GM12801 (cell line): ENCODE results near the gene ERBB4.

ENCODE experiments used
- TF ChIP-seq, protein P1 (sequence below): IDR thresholded peaks from one replicate; pipeline ENCODE4 v1.5.1; 2011; ENCODE audit warnings: control low read depth; ENCODE audit not compliant: insufficient read length; ENCODE audit errors: extremely low read depth

The ERBB4 gene

DNA sequence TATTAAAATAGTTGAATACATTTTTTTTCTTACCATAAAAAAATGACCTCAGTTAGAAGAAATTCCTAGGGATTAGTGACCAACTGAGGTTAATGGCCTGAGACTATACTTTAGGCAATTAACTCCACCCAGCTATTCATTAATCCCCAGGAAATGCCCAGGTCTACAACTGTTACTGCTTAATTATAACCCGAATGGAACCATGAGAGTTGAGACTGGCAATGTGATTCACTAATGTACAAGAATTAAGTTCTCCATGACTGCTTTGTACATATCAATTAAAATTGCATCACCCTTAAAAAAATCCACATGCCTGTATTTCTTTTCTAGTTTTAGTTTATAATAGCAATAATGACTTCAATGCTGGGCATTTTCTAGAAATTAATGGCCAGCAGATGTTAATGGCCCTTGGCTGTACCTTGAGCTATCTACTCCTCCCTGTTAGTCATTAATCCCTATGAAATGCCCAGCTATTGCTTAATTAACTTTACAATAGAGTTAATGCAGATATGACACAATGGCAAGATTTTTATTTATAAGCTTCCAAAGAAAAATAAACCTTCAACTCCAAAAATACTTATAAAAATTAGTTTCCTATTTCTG lies 44.1 kb downstream of the ERBB4 start:
- TF ChIP-seq, protein P1, sequence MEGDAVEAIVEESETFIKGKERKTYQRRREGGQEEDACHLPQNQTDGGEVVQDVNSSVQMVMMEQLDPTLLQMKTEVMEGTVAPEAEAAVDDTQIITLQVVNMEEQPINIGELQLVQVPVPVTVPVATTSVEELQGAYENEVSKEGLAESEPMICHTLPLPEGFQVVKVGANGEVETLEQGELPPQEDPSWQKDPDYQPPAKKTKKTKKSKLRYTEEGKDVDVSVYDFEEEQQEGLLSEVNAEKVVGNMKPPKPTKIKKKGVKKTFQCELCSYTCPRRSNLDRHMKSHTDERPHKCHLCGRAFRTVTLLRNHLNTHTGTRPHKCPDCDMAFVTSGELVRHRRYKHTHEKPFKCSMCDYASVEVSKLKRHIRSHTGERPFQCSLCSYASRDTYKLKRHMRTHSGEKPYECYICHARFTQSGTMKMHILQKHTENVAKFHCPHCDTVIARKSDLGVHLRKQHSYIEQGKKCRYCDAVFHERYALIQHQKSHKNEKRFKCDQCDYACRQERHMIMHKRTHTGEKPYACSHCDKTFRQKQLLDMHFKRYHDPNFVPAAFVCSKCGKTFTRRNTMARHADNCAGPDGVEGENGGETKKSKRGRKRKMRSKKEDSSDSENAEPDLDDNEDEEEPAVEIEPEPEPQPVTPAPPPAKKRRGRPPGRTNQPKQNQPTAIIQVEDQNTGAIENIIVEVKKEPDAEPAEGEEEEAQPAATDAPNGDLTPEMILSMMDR: no peak

DNA sequence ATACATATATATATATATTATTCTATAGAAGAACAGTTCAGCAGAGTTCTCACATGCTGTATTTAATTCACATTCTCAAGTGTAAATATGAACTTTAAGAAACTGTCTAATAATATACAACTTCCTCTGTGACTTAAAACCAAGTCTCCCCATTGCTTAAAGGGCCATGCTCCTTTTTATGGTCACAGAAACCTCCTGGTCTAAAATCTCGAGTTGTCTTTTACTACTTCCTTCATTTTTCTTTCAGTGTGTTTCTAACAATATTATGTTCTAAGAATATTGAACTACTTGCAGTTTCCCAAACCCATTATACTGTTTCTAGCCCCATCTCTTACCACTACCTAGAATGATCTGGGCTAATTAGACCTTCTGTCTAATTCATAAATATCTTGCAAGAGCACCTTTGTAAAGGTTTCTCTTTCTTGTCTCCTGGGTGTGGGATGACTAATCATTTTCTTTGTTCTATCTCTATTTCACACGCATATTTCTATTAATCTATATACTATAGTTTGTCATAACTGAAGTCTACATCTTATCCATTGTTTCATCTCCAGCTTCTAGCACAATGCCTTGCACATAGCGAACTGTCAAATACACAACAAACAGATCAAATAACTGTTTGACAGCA lies 48.8 kb downstream of the ERBB4 start:
- TF ChIP-seq, protein P1: no peak

DNA sequence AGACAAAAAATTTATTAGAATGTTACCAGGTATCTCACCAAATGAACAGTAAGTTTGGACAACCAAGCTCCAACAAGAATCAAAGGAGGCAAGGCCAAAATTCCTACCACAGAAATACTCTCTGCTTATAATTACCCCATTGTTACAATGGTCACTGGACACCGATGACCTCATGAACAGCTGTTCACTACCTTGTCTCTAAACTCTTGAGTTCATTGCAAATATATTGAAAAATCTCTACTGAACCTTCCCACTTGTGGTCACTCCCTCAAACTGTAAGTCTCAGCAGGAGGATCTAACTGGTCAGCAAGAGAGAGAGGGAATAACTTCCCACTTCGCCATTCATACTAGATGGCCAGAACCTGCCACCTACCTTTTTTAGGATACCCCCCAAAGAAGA lies 50.0 kb downstream of the ERBB4 start:
- TF ChIP-seq, protein P1: no peak

DNA sequence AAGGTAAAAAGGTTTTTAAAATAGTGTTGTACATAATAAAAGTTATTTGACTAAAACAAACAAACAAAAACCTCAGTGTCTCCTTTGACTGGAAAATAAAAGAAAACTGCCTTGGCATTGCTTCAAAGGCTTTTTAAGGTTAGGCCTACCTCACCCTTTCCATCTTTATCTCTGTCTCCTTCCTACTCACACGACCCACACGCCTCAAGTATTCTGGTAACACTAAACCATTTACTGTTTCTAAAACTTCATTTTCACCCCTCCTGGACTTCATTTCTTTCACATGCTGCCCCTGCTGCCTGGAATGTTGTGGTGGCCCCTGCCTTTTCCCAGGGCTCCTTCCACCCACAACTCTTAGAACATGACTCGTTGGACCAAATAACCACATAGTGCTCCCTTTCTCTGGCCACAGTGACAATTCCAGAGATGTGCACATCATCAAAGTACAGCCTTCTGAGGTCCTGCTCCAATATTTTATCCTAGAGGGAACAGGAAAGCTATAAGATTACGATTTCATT lies 54.0 kb downstream of the ERBB4 start:
- TF ChIP-seq, protein P1: no peak

DNA sequence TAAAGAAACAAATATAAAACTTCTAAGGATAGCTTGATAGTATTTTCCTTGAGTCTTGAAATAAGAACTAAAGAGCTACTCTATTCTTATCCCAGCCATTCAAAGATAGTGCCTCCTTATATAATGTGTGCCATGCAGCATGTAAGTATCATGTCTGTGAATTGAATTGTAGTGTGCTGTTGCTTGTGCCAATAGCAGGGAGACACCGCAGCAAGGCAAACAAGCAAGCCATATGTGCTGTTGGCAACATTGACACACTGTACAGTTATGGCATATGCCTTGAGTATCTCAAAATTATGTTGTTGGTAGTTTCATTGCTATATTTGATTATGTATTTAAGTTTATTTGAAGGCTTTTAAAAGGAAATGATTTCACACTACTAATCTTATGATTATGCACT lies 58.2 kb downstream of the ERBB4 start:
- TF ChIP-seq, protein P1: no peak

DNA sequence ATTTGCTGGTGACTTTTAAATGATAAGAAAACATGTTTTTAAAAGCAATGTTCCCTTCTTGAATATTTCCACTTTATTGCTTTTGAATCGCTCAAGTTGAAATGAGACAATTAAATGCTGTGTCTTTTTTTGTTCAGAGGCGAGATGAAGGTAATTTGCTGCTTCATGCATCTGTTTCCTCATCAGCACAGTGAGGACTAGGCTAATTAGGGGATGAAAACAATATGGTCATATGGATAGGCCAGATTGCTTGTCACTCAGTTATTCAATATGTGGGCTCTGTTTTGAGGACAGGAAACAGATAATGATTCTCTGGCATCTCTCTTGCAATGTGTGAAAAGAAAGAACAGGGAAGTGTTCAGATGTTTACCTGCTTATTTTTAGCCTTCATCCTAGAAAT lies 61.0 kb downstream of the ERBB4 start:
- TF ChIP-seq, protein P1: no peak

DNA sequence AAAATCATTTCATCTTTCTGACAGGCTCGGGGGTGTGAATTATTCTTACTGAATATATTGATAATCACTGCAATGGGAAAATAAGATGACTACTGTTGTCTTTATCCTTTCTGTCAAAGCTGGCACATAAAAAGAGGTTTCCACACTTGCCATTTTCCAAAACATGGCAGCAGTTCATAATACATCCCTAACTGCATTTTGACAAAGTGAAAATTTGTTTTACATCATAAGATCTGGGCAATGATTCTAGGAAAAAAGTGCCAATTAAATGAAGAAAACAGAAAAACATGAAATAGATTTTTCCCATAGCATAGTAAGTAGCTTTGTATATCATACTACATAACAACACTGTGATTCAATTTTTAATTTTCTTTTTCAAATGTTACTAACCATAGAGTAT lies 65.4 kb downstream of the ERBB4 start:
- TF ChIP-seq, protein P1: no peak
